ENCODE measurements around the gene CHKA. TPM values are rescaled to one million over a fixed set of nuclear protein-coding genes. Genes with fewer than 3 reads are reported as not detected.
"Not testable (repeated sequence)": the region's sequence is repeated elsewhere in the genome, so short reads cannot be mapped to it uniquely, and the experiment has no call there.

Gene CHKA
- total RNA-seq, 1 donor from 2014 or later = 10.2 TPM

GRCh38 chr11:68120273-68121066 lies 718 bp downstream of the CHKA start:
- intact Hi-C loops (cut with DNase I) = loop anchor here (5.0 kb wide), 2 partner anchors 88 to 92 kb away; partner anchors contain the start of genes KMT5B and NDUFS8
- peak; percentile 81 for DNase-seq (ENCODE audit: low spot score)

GRCh38 chr11:68118706-68119448 lies 2.3 kb downstream of the CHKA start:
- no peak for DNase-seq (ENCODE audit: low spot score)
- intact Hi-C loops (cut with DNase I) = no loop called here

GRCh38 chr11:68117853-68118470 lies 3.2 kb downstream of the CHKA start:
- intact Hi-C loops (cut with DNase I) = no loop called here
- DNase-seq (ENCODE audit: low spot score) = no peak

GRCh38 chr11:68116974-68117373 lies 4.2 kb downstream of the CHKA start:
- intact Hi-C loops (cut with DNase I) = no loop called here
- no peak for DNase-seq (ENCODE audit: low spot score)

- no peak for DNase-seq (ENCODE audit: low spot score)
- intact Hi-C loops (cut with DNase I) = no loop called here
Measured at GRCh38 chr11:68116126-68116525, 5.1 kb downstream of the CHKA start.

GRCh38 chr11:68115285-68115684 lies 5.9 kb downstream of the CHKA start:
- intact Hi-C loops (cut with DNase I) = no loop called here
- DNase-seq (ENCODE audit: low spot score) = no peak

- DNase-seq (ENCODE audit: low spot score) = no peak
- intact Hi-C loops (cut with DNase I) = no loop called here
Measured at GRCh38 chr11:68113986-68114385, 7.2 kb downstream of the CHKA start.

GRCh38 chr11:68107689-68108088 lies 13.5 kb downstream of the CHKA start:
- DNase-seq (ENCODE audit: low spot score) = no peak
- intact Hi-C loops (cut with DNase I) = no loop called here

GRCh38 chr11:68106165-68106940 lies 14.8 kb downstream of the CHKA start:
- no peak for DNase-seq (ENCODE audit: low spot score)
- intact Hi-C loops (cut with DNase I) = no loop called here

GRCh38 chr11:68099474-68100405 lies 21.4 kb downstream of the CHKA start:
- DNase-seq (ENCODE audit: low spot score) = no peak
- intact Hi-C loops (cut with DNase I) = no loop called here

- DNase-seq (ENCODE audit: low spot score) = no peak
- intact Hi-C loops (cut with DNase I) = no loop called here
Measured at GRCh38 chr11:68099057-68099456, 22.1 kb downstream of the CHKA start.

- intact Hi-C loops (cut with DNase I) = no loop called here
- no peak for DNase-seq (ENCODE audit: low spot score)
Measured at GRCh38 chr11:68096962-68097361, 24.2 kb downstream of the CHKA start.

- intact Hi-C loops (cut with DNase I) = no loop called here
- DNase-seq (ENCODE audit: low spot score) = no peak
Measured at GRCh38 chr11:68093565-68093964, 27.6 kb downstream of the CHKA start.

GRCh38 chr11:68092946-68093345 lies 28.2 kb downstream of the CHKA start:
- DNase-seq (ENCODE audit: low spot score); intact Hi-C loops (cut with DNase I): not testable (repeated sequence)

- intact Hi-C loops (cut with DNase I) = no loop called here
- no peak for DNase-seq (ENCODE audit: low spot score)
Measured at GRCh38 chr11:68092411-68092810, 28.8 kb downstream of the CHKA start.

GRCh38 chr11:68090706-68091105 lies 30.5 kb downstream of the CHKA start:
- intact Hi-C loops (cut with DNase I) = no loop called here
- DNase-seq (ENCODE audit: low spot score) = no peak

- intact Hi-C loops (cut with DNase I) = no loop called here
- DNase-seq (ENCODE audit: low spot score) = no peak
Measured at GRCh38 chr11:68090287-68090686, 30.9 kb downstream of the CHKA start.

GRCh38 chr11:68089679-68090078 lies 31.5 kb downstream of the CHKA start:
- intact Hi-C loops (cut with DNase I) = no loop called here

GRCh38 chr11:68083517-68083916 lies 37.7 kb downstream of the CHKA start:
- intact Hi-C loops (cut with DNase I) = no loop called here
- no peak for DNase-seq (ENCODE audit: low spot score)

More at GRCh38 chr11:68089679-68090078, 31.5 kb downstream of the CHKA start:
- no peak for DNase-seq (ENCODE audit: low spot score)
